Fibroblast of pulmonary artery (primary cell): ENCODE results near the gene ZNF823.
A peak's percentile ranks its signal among the peaks of the same experiment; 100 is the strongest.

ENCODE experiments used
- DNase-seq: peaks from one replicate; pipeline ENCODE4 v3.0.0-alpha.2; 2010; ENCODE audit warnings: low read depth
- H3K4me3 ChIP-seq: replicated peaks from 2 replicates; pipeline ENCODE4 v1.5.1; 2011; ENCODE audit warnings: low read depth, mild to moderate bottlenecking, control low read depth, low read length, moderate library complexity
- CTCF ChIP-seq: IDR thresholded peaks from 2 replicates; pipeline ENCODE4 v1.5.1; 2011; ENCODE audit warnings: mild to moderate bottlenecking, control low read depth, low read length, inconsistent platforms; ENCODE audit errors: missing control alignments

ZNF823 gene

DNA sequence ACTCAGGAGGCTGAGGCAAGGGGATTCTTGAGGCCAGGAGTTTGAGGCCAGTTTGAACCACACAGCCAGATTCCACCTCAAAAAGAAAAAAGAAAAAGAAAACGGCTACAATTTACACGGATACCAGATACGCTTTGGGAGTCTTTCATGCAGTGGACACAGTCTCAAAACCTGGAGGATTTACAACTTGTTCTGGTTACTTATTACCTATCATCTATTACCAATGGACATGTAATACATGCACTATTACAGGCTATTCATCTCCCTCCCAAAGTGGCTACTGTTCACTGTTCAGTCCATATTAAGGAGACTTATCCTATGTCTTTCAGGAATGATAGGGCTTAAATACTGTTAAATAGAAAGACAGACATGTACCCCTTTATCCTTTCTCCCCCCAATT is 33.3 kb downstream of the ZNF823 start:
- no peak overlapping the region for H3K4me3 ChIP-seq
- DNase-seq = no peak
- no peak for TF ChIP-seq CTCF

DNA sequence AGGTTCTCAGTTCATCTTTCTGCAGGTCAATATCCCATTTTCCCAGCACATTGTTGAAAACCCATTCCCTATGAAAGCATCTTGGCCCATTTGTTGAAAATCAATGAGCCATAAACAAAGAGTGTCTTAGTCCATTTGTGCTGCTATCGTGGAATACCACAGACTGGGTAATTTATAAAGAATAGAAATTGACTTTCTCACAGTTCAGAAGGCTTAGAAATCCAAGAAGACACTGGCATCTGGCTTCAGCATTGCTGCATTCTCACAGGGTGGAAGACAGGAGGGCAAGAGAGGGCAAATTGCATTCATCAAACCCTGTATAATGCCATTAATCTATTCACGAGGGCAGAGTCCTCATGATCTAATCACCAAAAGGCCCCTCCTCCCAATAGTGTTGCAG is 34.1 kb downstream of the ZNF823 start:
- TF ChIP-seq CTCF = no peak
- no peak overlapping the region for H3K4me3 ChIP-seq
- no peak for DNase-seq

DNA sequence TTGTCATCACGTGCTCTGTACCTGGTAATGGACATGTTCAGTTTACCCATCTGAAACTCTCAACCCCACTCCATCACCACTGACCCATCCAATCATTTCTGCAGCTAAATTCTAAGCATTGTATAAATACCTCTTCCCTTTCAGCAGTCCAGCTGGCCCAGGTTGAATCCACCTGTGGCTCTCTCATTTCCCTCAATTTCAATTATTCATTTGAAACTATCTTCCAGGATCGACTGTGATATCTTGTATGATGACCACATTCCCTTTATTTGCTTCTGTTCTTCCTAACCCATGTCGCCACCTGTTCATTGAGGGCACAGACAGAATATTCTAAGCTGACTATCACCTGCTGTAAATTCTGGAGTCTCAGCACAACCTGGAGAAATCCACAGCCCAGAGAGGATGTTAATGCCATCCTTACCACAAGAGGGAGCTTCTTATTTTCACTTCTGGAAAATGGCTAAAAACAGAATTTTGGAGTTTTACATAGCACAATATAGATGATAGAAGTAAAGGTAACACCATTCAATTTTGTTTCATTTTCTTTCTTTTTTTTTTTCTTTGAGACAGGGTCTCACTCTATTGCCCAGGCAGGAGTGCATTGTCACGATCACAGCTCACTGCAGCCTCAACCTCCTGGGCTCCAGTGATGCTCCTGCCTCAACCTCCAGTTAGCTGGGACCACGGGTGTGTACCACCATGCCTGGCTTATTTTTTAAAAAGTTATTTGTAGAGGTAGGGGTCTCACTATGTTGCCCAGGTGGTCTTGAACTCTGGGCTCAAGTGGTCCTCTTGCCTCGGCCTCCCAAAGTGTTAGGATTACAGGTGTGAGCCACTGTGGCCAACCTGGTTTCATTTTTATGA is 38.6 kb downstream of the ZNF823 start:
- no peak overlapping the region for H3K4me3 ChIP-seq
- TF ChIP-seq CTCF = peak; percentile 79
- DNase-seq = peak; percentile 60

GRCh38 chr19:11698231-11698630 is 40.5 kb downstream of the ZNF823 start:
- no peak for TF ChIP-seq CTCF
- no peak overlapping the region for H3K4me3 ChIP-seq
- DNase-seq = no peak

GRCh38 chr19:11697284-11697855 is 41.4 kb downstream of the ZNF823 start:
- H3K4me3 ChIP-seq = no peak overlapping the region
- no peak for DNase-seq
- TF ChIP-seq CTCF = no peak

GRCh38 chr19:11694533-11695439 is 44.0 kb downstream of the ZNF823 start:
- no peak for TF ChIP-seq CTCF
- DNase-seq = peak; percentile 91
- peak overlapping the region; percentile 80 for H3K4me3 ChIP-seq
